Measurements from ENCODE around the gene CORT.

The CORT gene

GRCh38 chr1:10431070-10431730, 18.6 kb upstream of the CORT start:
- H3K4me3 ChIP-seq (ENCODE audit: low read depth, low read length), result peak overlapping the region; percentile 95
- TF ChIP-seq, protein P1, sequence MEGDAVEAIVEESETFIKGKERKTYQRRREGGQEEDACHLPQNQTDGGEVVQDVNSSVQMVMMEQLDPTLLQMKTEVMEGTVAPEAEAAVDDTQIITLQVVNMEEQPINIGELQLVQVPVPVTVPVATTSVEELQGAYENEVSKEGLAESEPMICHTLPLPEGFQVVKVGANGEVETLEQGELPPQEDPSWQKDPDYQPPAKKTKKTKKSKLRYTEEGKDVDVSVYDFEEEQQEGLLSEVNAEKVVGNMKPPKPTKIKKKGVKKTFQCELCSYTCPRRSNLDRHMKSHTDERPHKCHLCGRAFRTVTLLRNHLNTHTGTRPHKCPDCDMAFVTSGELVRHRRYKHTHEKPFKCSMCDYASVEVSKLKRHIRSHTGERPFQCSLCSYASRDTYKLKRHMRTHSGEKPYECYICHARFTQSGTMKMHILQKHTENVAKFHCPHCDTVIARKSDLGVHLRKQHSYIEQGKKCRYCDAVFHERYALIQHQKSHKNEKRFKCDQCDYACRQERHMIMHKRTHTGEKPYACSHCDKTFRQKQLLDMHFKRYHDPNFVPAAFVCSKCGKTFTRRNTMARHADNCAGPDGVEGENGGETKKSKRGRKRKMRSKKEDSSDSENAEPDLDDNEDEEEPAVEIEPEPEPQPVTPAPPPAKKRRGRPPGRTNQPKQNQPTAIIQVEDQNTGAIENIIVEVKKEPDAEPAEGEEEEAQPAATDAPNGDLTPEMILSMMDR (IDR thresholded peaks at IDR 0.05; ENCODE audit: control insufficient read depth, extremely low read depth, insufficient read depth), result no peak
- DNase-seq (ENCODE audit: low read depth), result no peak

DNA sequence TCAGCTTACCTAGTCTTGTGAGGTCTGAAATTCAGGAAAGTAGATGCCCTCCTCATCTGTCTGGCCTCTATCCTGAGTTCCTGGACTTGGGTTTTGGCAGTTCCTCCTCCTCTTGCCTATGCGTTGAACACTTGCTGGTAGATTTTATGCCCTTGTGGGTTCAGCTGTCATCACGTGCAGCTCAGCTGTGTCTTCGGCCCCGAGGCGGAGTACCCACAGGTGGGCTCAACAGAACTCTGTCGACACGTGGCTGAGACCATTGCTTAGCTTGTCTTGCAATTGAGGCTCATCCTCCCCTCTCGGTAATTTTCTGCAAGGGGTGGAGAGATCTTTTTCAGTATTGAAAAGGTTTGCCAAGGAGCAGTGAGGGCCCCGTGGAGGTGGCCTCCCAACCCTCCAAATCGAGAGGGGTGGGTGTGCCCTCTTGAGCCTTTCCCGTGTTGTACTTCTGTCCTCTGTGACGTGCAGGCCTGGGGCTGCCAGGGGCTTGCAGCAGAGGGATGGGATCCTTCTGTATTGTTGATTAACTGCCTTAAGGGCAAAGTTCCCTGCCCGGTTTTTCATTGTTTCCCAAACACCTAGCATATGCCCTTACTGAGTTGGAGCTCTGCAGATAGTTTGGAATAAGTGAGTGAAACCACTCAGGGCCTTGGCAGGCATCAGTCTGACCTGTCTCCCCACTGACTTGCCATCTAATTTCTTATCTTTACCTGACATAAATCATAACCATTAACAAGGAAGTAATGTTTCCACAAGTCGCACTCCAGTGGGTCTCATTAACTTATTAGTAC, 16.7 kb upstream of the CORT start:
- DNase-seq (ENCODE audit: low read depth), result no peak
- no peak overlapping the region for H3K4me3 ChIP-seq (ENCODE audit: low read depth, low read length)
- TF ChIP-seq, protein P1 (IDR thresholded peaks at IDR 0.05; ENCODE audit: control insufficient read depth, extremely low read depth, insufficient read depth), result no peak

- no peak overlapping the region for H3K4me3 ChIP-seq (ENCODE audit: low read depth, low read length)
- TF ChIP-seq, protein P1 (IDR thresholded peaks at IDR 0.05; ENCODE audit: control insufficient read depth, extremely low read depth, insufficient read depth), result no peak
- no peak for DNase-seq (ENCODE audit: low read depth)
Observed at GRCh38 chr1:10433790-10434189, 16.0 kb upstream of the CORT start.

GRCh38 chr1:10434590-10434989, 15.2 kb upstream of the CORT start:
- TF ChIP-seq, protein P1 (IDR thresholded peaks at IDR 0.05; ENCODE audit: control insufficient read depth, extremely low read depth, insufficient read depth), result no peak
- H3K4me3 ChIP-seq (ENCODE audit: low read depth, low read length), result no peak overlapping the region
- DNase-seq (ENCODE audit: low read depth), result no peak

DNA sequence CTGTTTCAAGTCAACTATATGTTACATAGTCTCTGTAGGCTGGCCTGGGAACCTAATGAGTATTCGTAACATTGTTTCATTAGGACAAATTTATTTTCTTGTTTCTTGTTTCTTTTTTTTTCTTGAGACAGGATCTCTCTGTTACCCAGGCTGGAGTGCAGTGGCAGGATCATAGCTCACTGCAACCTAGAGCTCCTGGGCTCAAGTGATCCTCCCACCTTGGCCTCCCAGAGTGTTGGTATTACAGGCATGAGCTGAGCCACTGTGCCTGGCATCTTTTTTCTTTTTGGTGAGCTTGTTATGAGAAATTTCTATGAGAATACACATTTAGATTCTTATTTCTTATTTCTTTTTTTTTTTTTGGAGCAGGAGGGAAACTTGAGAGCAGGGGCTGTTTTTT, 12.8 kb upstream of the CORT start:
- DNase-seq (ENCODE audit: low read depth), result no peak
- TF ChIP-seq, protein P1 (IDR thresholded peaks at IDR 0.05; ENCODE audit: control insufficient read depth, extremely low read depth, insufficient read depth), result no peak
- no peak overlapping the region for H3K4me3 ChIP-seq (ENCODE audit: low read depth, low read length)

DNA sequence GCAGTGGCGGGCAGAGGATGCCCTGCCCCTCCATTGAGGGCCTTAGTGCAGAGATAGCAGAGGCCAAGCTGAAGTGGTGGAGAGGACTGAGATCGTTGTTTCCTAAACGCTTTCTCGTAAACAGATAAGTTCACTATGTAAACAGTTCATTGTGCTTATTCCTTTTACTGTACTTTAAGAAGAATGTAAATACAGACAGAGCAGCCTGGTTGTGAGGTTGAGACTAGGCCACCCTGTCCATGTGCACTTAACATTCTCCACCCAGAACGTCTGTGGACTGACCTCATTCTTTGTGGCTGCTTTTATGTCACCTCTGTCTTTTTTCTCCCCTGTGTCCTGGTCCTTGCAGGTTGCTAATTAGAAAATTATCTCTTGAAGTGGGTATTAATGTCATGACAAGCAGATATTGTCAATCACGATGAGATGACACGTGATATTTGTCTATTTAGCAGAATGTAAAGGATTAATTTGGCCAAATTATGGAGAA, 11.1 kb upstream of the CORT start:
- H3K4me3 ChIP-seq (ENCODE audit: low read depth, low read length), result no peak overlapping the region
- TF ChIP-seq, protein P1 (IDR thresholded peaks at IDR 0.05; ENCODE audit: control insufficient read depth, extremely low read depth, insufficient read depth), result no peak
- peak; percentile 63 for DNase-seq (ENCODE audit: low read depth)

Data from LNCaP clone FGC (cell line).